OCI-LY3 (cell line): Measurements from ENCODE around the gene HPGDS.

Experiments
- H2AFZ ChIP-seq: fragments of 200-600, 300-600 bp; shearing (Covaris generic); 2 replicates; pipeline ENCODE4 v1.6.0; 2014; ENCODE audit warnings: antibody characterized with exemption, low read depth, low read length
- H3K27ac ChIP-seq: fragments of 200-600, 300-600 bp; sonication (generic); 2 replicates; pipeline ENCODE4 v1.5.1; 2014; ENCODE audit warnings: mild to moderate bottlenecking, low read length, moderate library complexity, mixed read lengths
- H3K27me3 ChIP-seq: fragments of 200-600, 300-600 bp; sonication (generic); 2 replicates; pipeline ENCODE4 v1.6.1; 2014; ENCODE audit warnings: low read depth, low read length, mixed read lengths
- H3K36me3 ChIP-seq: fragments of 200-600, 300-600 bp; sonication (generic); replicated peaks from 2 replicates; pipeline ENCODE3; 2014; ENCODE audit warnings: low read depth, low read length, mixed read lengths
- H3K4me1 ChIP-seq: fragments of 300-600, 200-600 bp; sonication (generic); 2 replicates; pipeline ENCODE4 v1.6.1; 2014; ENCODE audit warnings: low read length, mixed read lengths
- H3K4me2 ChIP-seq: fragments of 200-600, 300-600 bp; sonication (generic); 2 replicates; pipeline ENCODE4 v1.6.1; 2014; ENCODE audit warnings: low read length, mixed read lengths
- H3K4me3 ChIP-seq: fragments of 300-600, 200-600 bp; sonication (generic); 2 replicates; pipeline ENCODE4 v1.5.1; 2014; ENCODE audit warnings: antibody characterized with exemption, mild to moderate bottlenecking, low read length, moderate library complexity
- H3K79me2 ChIP-seq: fragments of 300-600, 200-600 bp; shearing (Covaris generic); 2 replicates; pipeline ENCODE4 v1.6.1; 2014; ENCODE audit warnings: mild to moderate bottlenecking, low read length, mixed read lengths
- H3K9ac ChIP-seq: fragments of 300-600, 200-600 bp; shearing (Covaris generic); 2 replicates; pipeline ENCODE4 v1.6.0; 2014; ENCODE audit warnings: mild to moderate bottlenecking, low read length, moderate library complexity
- H3K9me3 ChIP-seq: fragments of 200-600, 300-600 bp; shearing (Covaris generic); 2 replicates; pipeline ENCODE4 v1.6.1; 2014; ENCODE audit warnings: low read length, mixed read lengths; ENCODE audit not compliant: insufficient read depth
- H4K20me1 ChIP-seq: fragments of 200-600, 300-600 bp; sonication (generic); 2 replicates; pipeline ENCODE4 v1.6.1; 2016; ENCODE audit warnings: low read length, mixed read lengths; ENCODE audit not compliant: insufficient read depth
- EZH2phosphoT487 ChIP-seq: fragments of 200-600 bp; shearing (Covaris generic); IDR thresholded peaks from 2 replicates; pipeline ENCODE4 v1.6.1; 2018; ENCODE audit warnings: antibody characterized with exemption, mixed run types, low read depth
- TF ChIP-seq, protein P1 (sequence below): fragments of 200-600, 300-600 bp; sonication (generic); IDR thresholded peaks from 2 replicates; pipeline ENCODE4 v1.5.1; 2014; ENCODE audit warnings: antibody characterized with exemption, low read length, low read depth

HPGDS gene

DNA sequence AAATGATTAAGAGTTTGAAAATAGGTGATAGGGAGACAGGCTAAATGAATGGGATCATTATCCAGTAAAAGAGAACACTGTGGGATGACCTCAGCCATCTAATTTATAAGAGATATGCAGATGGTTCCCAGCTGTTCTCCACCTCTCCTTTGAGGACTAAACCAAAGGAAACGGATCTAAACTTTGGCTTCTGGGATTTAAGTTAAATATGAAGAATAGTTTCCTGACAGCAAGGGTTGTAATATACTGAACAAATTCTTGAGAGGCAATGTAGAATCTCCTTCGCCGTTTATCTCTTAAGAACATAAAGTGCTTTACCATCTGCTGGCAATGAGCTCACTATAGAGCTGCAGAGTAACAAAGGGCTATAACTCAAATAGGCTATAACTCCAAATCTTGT, 35.4 kb upstream of the HPGDS start:
- no peaks in the 10 kb centered on the region for H3K27me3 ChIP-seq
- no peaks in the 10 kb centered on the region for H3K36me3 ChIP-seq
- no peak overlapping the region for H3K9ac ChIP-seq
- no peak for TF ChIP-seq EZH2phosphoT487
- TF ChIP-seq, protein P1, sequence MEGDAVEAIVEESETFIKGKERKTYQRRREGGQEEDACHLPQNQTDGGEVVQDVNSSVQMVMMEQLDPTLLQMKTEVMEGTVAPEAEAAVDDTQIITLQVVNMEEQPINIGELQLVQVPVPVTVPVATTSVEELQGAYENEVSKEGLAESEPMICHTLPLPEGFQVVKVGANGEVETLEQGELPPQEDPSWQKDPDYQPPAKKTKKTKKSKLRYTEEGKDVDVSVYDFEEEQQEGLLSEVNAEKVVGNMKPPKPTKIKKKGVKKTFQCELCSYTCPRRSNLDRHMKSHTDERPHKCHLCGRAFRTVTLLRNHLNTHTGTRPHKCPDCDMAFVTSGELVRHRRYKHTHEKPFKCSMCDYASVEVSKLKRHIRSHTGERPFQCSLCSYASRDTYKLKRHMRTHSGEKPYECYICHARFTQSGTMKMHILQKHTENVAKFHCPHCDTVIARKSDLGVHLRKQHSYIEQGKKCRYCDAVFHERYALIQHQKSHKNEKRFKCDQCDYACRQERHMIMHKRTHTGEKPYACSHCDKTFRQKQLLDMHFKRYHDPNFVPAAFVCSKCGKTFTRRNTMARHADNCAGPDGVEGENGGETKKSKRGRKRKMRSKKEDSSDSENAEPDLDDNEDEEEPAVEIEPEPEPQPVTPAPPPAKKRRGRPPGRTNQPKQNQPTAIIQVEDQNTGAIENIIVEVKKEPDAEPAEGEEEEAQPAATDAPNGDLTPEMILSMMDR, result no peak
- no peak overlapping the region for H3K4me2 ChIP-seq
- no peaks in the 10 kb centered on the region for H3K9me3 ChIP-seq
- H4K20me1 ChIP-seq, result no peaks in the 10 kb centered on the region
- H2AFZ ChIP-seq, result no peak overlapping the region
- H3K27ac ChIP-seq, result no peak overlapping the region
- no peaks in the 10 kb centered on the region for H3K79me2 ChIP-seq
- no peaks in the 10 kb centered on the region for H3K4me1 ChIP-seq
- H3K4me3 ChIP-seq, result no peak overlapping the region

DNA sequence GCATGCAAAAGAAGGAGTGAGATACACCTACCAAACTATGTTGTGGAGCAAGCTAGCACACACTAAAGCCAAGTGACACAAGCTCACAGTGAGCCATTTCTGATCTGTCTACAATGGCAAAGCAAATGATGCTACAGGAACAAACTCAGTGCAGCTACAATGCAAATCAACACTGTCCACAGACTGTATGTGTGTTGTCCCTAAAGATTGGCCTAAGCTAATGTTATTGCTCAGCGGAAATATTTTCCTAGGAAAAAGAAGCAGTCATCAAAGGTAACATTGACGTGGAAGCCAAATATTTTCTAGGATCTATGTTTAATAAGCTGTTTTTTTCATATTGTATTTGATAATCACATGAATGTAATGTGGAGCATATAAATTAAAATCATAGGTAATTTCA, 34.7 kb upstream of the HPGDS start:
- H3K27ac ChIP-seq, result no peak overlapping the region
- H3K36me3 ChIP-seq, result no peaks in the 10 kb centered on the region
- no peaks in the 10 kb centered on the region for H4K20me1 ChIP-seq

DNA sequence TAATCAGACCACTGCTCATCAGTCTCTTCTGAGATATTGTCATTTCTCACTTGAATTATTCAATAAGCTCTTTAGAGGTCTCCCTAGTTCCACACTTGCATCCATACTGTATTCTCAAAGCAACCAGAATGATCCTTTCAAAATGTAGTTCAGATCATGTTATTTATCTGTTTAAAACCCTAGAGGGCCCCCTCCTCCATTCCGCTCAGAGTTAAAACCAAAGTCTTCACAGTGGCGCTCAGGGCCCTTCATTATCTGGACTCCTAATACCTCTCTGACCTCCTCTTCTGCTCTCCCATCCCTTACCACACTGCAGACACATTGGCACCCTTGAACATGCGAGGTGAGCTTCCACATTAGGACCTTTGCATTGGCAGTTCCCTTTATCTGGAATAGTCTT, 32.7 kb upstream of the HPGDS start:
- TF ChIP-seq, protein P1, result no peak
- no peak for TF ChIP-seq EZH2phosphoT487
- Histone ChIP-seq H3K4me1 (no peaks in the 10 kb centered on the region), H3K4me2 (no peak overlapping the region), H3K36me3 (no peaks in the 10 kb centered on the region), H3K79me2 (no peaks in the 10 kb centered on the region), H3K27me3 (no peaks in the 10 kb centered on the region), H3K9ac (no peak overlapping the region), H2AFZ (no peak overlapping the region), H3K27ac (no peak overlapping the region), H3K9me3 (no peaks in the 10 kb centered on the region), H3K4me3 (no peak overlapping the region), H4K20me1 (no peaks in the 10 kb centered on the region)

More for the DNA sequence above, 34.7 kb upstream of the HPGDS start:
- Histone ChIP-seq H2AFZ (no peak overlapping the region), H3K4me1 (no peaks in the 10 kb centered on the region), H3K9ac (no peak overlapping the region), H3K9me3 (no peaks in the 10 kb centered on the region), H3K4me2 (no peak overlapping the region), H3K79me2 (no peaks in the 10 kb centered on the region), H3K27me3 (no peaks in the 10 kb centered on the region), H3K4me3 (no peak overlapping the region)
- TF ChIP-seq EZH2phosphoT487, result no peak
- TF ChIP-seq, protein P1, result no peak

DNA sequence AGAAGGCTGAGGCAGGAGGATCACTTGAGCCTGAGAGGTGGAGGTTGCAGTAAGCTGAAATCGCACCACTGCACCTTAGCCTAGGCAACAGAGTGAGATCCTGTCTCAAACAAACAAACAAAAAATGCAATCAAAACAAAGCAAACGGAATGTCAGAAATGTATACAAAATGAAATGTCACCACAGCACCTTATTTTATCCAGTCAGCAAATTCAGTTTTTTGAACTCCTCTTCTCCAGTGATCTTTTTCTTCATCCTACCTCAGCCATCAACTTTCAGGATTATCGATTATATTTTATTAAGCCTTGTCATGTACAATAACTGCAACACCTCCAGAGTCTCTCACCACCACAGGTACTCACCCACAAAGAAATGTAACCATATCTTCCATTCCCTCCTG, 31.1 kb upstream of the HPGDS start:
- Histone ChIP-seq H3K27me3 (no peaks in the 10 kb centered on the region), H3K4me1 (no peaks in the 10 kb centered on the region), H3K9ac (no peak overlapping the region)

More for the DNA sequence above, 31.1 kb upstream of the HPGDS start:
- Histone ChIP-seq H3K27ac (no peak overlapping the region), H3K4me3 (no peak overlapping the region), H3K36me3 (no peaks in the 10 kb centered on the region), H4K20me1 (no peaks in the 10 kb centered on the region), H3K9me3 (no peaks in the 10 kb centered on the region), H3K79me2 (no peaks in the 10 kb centered on the region), H3K4me2 (no peak overlapping the region), H2AFZ (no peak overlapping the region)
- TF ChIP-seq, protein P1, result no peak
- no peak for TF ChIP-seq EZH2phosphoT487
